MCF 10A (cell line): ENCODE results near the gene RTN4RL2. TPM values are rescaled to one million over a fixed set of nuclear protein-coding genes. Genes with fewer than 3 reads are reported as not detected.

Experiments used
- BruUV-seq: library from RNA; stranded (reverse); fragments of 400-500 nt; replicated peaks from 2 replicates; lab custom pipeline; 2021; lab: Mats Ljungman, UMichigan
- CTCF ChIA-PET: fragments of 300-600 bp; sonication (Branson Sonifier 250); formaldehyde crosslinking; extraction: SDS; loops from one replicate; lab custom pipeline; 2021; ENCODE audit warnings: antibody characterized with exemption, inconsistent platforms; lab: Yijun Ruan, JAX
- POLR2A ChIA-PET: fragments of 300-600, 350-650 bp; sonication (Branson Sonifier 250); formaldehyde crosslinking; extraction: SDS; loops from one replicate; lab custom pipeline; 2020; ENCODE audit warnings: antibody characterized with exemption, inconsistent platforms; lab: Yijun Ruan, JAX
- DNase-seq: peaks from one replicate; pipeline ENCODE4 v3.0.0-alpha.2; 2018; ENCODE audit not compliant: unreplicated experiment
- H3K27ac Mint-ChIP-seq: one replicate; pipeline ENCODE4 v1.8.0; 2022; ENCODE audit warnings: mild to moderate bottlenecking, low read depth, mixed read lengths; ENCODE audit not compliant: unreplicated experiment
- H3K27me3 Mint-ChIP-seq: one replicate; pipeline ENCODE4 v1.8.0; 2022; ENCODE audit warnings: mixed read lengths; ENCODE audit not compliant: insufficient read depth, unreplicated experiment
- H3K36me3 Mint-ChIP-seq: one replicate; pipeline ENCODE4 v1.8.0; 2022; ENCODE audit warnings: mild to moderate bottlenecking, moderate library complexity, mixed read lengths; ENCODE audit not compliant: insufficient read depth, unreplicated experiment
- H3K4me1 Mint-ChIP-seq: one replicate; pipeline ENCODE4 v1.8.0; 2022; ENCODE audit warnings: mixed read lengths; ENCODE audit not compliant: insufficient read depth, unreplicated experiment
- H3K4me3 Mint-ChIP-seq: one replicate; pipeline ENCODE4 v1.8.0; 2022; ENCODE audit warnings: mild to moderate bottlenecking, moderate library complexity, mixed read lengths; ENCODE audit not compliant: unreplicated experiment
- H3K9me3 Mint-ChIP-seq: one replicate; pipeline ENCODE4 v1.8.0; 2022; ENCODE audit warnings: mixed read lengths; ENCODE audit not compliant: unreplicated experiment
- intact Hi-C: fragments of 100-400 bp; cut with micrococcal nuclease; formaldehyde crosslinking; loops from 2 replicates; pipeline ENCODE4 v1.14.1; 2022
- total RNA-seq: library from RNA; stranded (reverse); gene quantifications from 2 replicates; pipeline ENCODE4 v1.2.3, GENCODE V29; 2022
- TF ChIP-seq, protein P1 (sequence below): fragments of 200-600 bp; IDR thresholded peaks from one replicate; pipeline ENCODE4 v1.8.0; 2022; ENCODE audit warnings: antibody characterized with exemption, mild to moderate bottlenecking; ENCODE audit not compliant: unreplicated experiment

The RTN4RL2 gene
- total RNA-seq, 1 experiment from 2014 or later, result 2.0 TPM

DNA sequence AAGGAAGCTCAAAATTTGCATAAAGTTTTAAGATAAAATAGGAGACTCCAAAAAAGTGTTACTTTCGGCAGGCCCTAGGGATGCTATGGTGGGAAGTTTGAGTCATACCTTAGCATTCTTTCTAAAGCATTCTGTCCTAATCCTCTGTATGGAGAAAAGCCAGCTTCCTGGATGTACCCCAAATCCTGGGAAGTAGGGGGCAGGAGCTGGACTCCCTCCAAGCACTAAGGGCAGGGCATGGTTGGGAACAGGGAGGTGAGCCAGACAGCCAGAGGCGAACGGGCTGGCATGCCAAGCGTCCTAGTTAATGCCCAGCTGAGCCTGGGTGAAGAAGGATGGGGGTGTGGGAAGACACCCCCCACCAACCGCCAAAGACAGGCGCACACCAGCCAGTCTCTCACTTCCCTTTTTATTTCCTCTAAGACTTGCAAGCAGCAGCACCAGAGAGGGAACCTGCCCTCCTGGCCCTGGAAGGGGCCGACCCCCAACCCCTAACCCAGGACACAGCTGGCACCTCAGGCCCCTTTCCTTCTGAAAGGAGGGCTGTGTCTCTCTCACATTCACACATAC is 23.9 kb downstream of the RTN4RL2 start:
- peak overlapping the region; percentile 20 for H3K27ac Mint-ChIP-seq
- BruUV-seq, result no TSS peak
- peaks cover 5% of the 10 kb centered on the region for H3K4me1 Mint-ChIP-seq
- TF ChIP-seq, protein P1, sequence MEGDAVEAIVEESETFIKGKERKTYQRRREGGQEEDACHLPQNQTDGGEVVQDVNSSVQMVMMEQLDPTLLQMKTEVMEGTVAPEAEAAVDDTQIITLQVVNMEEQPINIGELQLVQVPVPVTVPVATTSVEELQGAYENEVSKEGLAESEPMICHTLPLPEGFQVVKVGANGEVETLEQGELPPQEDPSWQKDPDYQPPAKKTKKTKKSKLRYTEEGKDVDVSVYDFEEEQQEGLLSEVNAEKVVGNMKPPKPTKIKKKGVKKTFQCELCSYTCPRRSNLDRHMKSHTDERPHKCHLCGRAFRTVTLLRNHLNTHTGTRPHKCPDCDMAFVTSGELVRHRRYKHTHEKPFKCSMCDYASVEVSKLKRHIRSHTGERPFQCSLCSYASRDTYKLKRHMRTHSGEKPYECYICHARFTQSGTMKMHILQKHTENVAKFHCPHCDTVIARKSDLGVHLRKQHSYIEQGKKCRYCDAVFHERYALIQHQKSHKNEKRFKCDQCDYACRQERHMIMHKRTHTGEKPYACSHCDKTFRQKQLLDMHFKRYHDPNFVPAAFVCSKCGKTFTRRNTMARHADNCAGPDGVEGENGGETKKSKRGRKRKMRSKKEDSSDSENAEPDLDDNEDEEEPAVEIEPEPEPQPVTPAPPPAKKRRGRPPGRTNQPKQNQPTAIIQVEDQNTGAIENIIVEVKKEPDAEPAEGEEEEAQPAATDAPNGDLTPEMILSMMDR, result no peak
- peak; percentile 52 for DNase-seq
- H3K9me3 Mint-ChIP-seq, result no peaks in the 10 kb centered on the region
- peaks cover 34% of the 10 kb centered on the region for H3K27me3 Mint-ChIP-seq
- H3K4me3 Mint-ChIP-seq, result no peak overlapping the region
- no peaks in the 10 kb centered on the region for H3K36me3 Mint-ChIP-seq
- ChIA-PET POLR2A (interaction anchor here (0.6 to 1.2 kb wide), 3 partner anchors 31 to 159 kb away, joined by 3 read pairs; partner anchors contain the start of gene SLC43A1), CTCF (interaction anchor here (0.6 to 4.5 kb wide), 9 partner anchors 9 to 124 kb away, joined by 3 to 37 read pairs (median 4); partner anchors contain the start of gene SLC43A1)
- intact Hi-C loops, result no loop called here

DNA sequence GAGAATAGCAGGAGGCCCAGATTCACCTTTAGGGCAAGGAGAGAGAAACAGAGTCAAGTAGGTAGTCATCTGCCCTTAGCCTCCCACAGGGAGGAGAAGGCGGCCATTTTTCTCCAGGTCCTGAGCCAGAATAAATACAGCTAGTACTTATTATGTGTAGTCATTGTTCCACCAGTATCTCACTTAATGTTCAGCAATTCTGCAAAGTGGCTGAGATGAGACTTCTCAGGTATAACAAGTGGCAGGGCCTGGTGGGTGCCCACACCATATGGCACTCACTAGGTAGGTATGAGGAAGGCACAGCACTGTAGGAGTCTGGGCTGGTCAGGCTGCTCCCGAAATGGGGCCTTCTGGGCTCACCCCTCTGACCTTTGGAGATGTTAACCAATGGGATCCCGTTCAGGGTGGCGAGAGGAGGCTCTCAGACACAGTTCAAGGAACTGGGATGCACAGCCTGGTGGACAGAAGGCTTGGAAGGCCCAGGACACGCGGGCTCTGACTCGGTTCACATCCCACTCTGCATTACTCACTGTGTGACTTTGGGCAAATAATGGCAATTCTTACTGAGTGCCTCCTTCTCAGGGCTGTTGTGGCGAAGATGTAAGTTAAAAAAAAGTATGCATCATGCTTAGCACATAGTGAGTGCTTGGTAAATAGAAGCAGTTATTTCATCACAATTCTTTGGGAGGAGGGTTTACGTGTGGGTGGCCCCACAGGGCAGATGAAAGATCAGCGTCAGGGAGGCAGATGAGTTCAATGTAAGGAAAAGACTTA is 25.1 kb downstream of the RTN4RL2 start:
- H3K27me3 Mint-ChIP-seq, result peaks cover 34% of the 10 kb centered on the region
- CTCF ChIA-PET, result interaction anchor here (0.5 to 4.5 kb wide), 6 partner anchors 8 to 574 kb away, joined by 3 to 37 read pairs (median 3); no protein-coding TSS in a partner anchor
- H3K4me3 Mint-ChIP-seq, result no peak overlapping the region
- intact Hi-C loops, result no loop called here
- POLR2A ChIA-PET, result no interaction called here
- H3K36me3 Mint-ChIP-seq, result no peaks in the 10 kb centered on the region
- peaks cover 7% of the 10 kb centered on the region for H3K4me1 Mint-ChIP-seq
- no TSS peak for BruUV-seq
- TF ChIP-seq, protein P1, result no peak
- no peak overlapping the region for H3K27ac Mint-ChIP-seq
- peak; percentile 41 for DNase-seq
- H3K9me3 Mint-ChIP-seq, result no peaks in the 10 kb centered on the region

DNA sequence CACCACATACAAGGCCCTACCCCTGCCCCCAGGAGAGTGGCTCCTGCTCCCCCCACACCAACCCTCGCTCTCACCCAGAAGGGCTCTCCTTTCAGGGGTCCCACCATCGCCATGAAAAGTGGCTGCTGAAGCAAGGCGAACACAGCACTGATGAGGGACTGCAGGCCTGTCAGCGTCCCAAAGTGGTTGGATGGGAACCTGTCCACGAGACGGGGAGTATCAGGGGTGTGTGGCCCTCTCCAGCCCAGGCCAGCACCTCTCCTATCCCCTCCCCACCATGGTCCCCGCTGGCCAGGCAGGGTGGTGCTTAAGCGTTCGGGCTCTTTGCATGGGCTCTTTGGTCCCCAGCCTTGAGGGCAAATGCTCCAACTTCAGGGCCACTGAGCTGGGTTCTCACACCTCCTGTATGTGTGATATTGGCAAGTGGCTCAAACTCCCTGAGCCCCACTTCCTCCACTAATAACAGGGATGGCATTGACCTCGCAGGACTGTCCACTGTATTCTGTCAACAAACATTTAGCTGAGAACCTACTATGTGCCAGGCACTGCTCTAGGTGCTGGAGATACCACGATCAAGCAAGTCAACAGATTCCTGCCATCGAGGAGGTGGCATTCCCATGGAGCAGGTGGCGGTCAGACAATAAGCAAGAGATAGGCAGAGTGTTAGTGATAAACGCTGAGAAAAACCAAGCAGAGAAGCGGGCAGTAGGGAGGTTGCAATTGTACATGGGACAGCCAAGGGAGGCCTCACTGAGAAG is 26.9 kb downstream of the RTN4RL2 start:
- peaks cover 13% of the 10 kb centered on the region for H3K4me1 Mint-ChIP-seq
- ChIA-PET CTCF (interaction anchor here (0.9 to 3.1 kb wide), 3 partner anchors 30 to 144 kb away, joined by 3 to 15 read pairs (median 4); no protein-coding TSS in a partner anchor), POLR2A (no interaction called here)
- peaks cover 16% of the 10 kb centered on the region for H3K27me3 Mint-ChIP-seq
- intact Hi-C loops, result no loop called here
- H3K9me3 Mint-ChIP-seq, result no peaks in the 10 kb centered on the region
- H3K4me3 Mint-ChIP-seq, result no peak overlapping the region
- TF ChIP-seq, protein P1, result no peak
- H3K36me3 Mint-ChIP-seq, result no peaks in the 10 kb centered on the region
- DNase-seq, result no peak
- no TSS peak for BruUV-seq
- no peak overlapping the region for H3K27ac Mint-ChIP-seq
